ENCODE data around the gene ANKRD55.
"Not testable (repeated sequence)": the region's sequence is repeated elsewhere in the genome, so short reads cannot be mapped to it uniquely, and the experiment has no call there.

Gene ANKRD55

DNA sequence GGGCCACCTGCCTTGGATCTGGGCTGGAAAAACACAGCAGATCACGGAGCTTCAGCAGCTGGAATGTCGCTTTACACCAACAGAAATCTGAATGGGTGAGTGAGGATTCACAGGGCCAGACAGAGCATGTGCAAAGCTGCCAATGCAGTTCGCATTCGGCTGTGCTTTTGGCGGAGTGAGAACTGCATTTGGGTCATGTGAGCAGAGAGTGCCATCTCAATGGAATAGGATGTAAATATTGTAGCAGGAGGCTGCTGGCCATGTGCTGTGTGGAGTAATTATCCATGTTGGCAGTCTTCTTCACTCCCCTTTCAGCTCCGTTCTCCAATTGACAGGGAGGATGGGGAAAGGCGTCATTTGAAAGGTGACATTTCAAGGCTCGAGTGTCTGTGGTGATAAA lies at the start of gene ANKRD55:
TSS of gene ANKRD55 (minus strand) at position 101 of the 400 bp plus-strand sequence. CDS start 417 bp downstream, outside the sequence.
- DNase-seq (ENCODE audit: low spot score) = no peak

DNA sequence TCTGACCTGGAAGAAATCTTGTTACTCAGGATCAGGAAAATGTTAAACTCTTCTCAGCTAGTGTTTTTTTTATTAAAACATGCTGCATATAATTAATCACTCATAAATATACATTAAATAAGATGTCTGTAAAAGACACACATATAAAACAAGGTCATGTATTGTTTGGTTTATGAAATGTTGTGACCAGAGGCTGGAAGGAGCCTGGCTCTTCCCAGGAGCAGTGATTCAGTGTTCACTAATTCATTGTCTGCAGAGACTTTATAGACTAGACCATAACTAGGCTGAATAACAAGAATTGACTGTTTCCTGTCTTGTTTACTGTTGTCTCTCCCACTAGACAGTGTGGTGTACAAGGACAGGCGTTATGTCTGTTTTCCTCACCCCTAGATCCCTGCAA lies 49.1 kb upstream of the ANKRD55 start:
- DNase-seq (ENCODE audit: low spot score) = no peak

DNA sequence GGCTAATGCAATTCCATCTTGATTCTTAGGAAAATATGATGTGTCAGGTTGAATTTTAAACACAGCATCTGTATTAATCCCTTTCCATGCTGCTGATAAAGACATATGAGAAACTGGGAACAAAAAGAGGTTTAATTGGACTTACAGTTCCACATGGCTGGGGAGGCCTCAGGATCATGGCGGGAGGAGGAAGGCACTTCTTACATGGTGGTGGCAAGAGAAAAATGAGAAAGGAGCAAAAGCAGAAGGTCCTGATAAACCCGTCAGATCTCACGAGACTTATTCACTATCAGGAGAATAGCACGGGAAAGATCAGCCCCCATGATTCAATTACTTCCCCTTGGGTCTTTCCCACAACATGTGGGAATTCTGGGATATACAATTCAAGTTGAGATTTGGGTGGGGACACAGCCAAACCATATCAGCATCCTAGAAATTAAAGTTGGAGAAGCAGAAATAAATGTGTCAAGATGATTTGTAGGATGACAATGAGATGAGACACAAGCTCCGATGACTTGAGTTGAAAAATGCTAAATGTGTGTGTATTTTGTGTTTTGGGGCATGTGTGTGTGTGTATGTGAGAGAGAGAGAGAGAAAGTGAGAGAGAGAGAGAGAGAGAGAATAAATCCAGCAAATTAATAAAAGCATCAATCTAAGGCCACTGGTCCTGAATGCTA lies 48.5 kb upstream of the ANKRD55 start:
- no peak for DNase-seq (ENCODE audit: low spot score)

DNA sequence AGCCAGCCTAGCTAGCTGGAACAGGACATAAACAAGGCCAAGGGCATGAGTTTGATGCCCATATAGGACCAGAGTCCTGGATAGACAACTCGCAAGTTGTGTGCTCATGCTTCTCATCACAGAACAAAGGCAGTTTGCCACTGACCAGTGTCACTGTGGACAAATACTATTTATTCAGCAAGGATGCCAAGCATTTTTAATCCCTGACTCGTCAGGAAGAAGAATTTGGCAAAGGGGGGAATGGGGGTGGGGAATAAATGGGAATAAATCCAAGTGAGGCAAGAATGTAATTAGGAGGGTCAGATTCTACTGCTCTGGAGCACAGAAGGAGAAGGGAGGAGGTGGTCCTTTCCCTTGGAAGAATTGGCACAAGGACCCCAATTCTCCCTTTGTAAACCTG lies 46.8 kb upstream of the ANKRD55 start:
- no peak for DNase-seq (ENCODE audit: low spot score)

DNA sequence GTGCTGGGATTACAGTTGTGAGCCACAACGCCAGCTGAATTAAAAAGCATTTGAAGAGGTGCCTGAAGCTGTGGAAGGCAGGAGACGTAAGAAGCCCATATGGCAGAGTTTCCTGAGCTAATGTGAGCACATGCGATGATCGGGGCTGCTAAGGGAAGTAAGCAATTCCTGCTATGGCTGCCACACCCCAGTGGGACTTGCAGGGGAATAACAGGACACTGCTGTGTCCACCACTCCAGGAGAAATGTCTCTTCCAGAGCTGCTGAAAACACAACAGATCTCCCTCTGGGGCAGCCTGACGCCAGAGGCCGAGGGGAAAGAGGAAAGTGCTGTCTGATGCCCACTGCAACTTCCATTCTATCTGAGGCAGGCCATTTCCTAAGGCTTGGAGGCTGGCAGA lies 46.2 kb upstream of the ANKRD55 start:
- DNase-seq (ENCODE audit: low spot score) = no peak

DNA sequence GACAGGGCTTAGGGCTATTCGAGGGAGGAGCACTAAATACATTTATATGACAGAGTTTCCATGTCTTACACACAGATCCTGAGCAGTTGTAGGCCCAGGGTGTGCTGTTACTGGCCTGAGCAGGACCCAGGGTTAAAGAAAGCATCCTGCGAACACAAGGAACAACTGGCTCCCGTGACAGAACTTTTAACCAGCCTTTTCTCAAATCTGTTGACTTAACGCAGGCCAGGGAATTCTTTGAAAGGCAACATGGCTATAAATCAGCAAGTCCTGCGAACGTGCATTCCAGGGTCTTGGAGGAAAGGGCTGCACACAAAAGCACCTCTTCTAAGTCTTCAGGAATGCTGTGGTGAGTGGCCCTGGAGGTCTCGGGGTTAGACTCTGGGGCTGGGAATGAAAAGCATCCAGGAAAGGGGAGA lies 45.2 kb upstream of the ANKRD55 start:
- DNase-seq (ENCODE audit: low spot score) = no peak

DNA sequence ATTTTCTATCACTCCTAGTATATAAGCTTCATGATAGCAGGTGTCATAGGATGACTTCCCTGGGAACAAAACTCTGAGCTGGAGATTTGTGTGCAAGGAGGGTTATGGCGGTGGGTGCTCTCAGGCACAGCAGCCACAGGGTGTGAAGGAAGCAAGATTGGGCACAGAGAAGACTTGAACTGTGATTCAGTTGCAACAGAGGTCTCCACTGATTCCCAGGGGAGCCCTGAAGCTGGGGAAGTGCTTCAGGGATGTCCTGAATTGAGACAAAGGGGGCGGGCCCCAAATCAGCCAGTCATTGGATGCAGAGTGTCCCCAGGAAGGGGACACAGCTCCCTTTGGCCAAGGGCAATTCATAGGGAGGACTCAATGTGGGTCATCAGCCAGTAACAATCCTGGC lies 44.4 kb upstream of the ANKRD55 start:
- DNase-seq (ENCODE audit: low spot score) = no peak

DNA sequence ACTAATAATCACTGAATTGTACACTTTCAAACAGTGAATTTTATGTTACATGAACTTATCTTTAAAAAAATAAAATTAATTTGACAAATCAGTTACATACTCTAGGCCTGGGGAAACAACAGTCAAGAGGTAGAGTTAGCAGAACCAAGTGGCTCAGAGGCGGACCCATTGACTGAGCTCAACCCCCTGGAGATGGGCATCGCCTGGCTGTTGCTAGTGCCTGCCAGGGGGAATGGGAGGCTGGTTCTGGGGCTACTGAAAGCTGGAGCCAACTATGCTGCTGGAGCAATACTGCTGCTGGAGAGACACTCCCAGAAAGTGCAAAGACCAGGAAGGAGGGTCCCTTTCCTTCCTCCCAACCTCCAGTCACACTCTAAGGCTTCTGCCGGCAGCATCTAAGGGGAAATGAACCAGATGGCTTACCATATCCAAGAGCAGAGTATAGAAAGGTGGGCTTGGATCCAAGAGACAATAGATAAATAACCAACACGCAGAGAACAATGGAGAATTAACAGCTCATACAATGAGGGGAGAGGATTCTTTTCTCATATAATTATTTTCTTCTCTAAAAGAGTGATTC lies 40.3 kb upstream of the ANKRD55 start:
- DNase-seq (ENCODE audit: low spot score) = no peak

DNA sequence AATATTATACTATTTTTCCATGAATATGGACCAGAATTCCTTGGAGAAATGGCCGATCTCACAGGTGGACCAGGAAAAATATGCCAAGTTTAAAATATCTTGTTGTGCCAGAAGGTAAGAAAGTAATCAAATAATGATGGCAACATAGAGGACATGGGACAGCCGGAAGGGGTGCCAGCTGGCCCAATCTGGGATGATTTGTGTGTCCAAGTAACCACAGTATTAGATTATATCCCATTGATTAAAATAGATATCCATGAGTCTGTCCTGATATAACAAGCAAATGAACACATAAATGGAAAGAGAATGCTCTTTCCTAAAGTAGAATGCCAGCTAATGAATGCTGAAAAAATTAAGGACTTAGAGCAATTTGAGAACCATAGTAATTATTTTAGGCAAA lies 39.6 kb upstream of the ANKRD55 start:
- no peak for DNase-seq (ENCODE audit: low spot score)

DNA sequence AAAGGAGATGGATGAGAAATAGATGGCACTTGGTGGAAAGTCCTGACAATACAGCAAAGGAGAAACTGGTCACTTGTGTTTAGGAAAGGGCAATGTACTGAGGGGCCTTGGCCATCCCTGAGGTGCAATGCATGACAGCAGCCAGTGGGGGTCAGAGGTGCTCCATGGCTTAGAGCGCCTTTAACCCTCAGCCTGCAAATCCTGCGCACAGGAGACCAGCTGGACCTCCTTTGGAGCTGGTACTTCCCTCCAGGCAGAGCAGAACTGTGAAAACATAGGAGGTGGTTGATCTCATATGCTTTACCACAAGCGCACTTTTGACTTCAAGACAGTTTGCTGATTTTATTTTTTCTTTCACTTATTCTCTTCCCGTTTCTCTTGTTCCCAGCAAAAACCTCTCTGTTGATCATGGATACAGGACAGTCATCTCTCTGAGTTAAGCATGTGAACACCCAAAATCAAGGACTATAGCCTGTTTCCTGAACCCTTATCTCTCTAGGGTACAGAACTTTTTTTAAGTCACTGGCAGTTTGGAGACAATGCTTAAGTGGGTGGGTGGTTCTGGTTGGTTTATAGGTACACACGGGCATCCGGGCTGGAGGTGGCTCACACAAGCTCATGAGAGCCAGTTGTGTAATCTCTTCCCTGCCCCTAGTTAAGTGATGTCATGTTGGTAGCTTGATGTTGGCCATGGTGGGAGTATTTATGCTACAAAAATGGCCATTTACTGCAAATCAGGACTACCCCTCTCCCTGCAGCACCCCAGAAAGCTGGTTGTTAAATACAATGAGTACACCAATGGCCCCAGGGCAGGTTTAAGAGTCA lies 37.6 kb upstream of the ANKRD55 start:
- DNase-seq (ENCODE audit: low spot score) = peak; percentile 88

DNA sequence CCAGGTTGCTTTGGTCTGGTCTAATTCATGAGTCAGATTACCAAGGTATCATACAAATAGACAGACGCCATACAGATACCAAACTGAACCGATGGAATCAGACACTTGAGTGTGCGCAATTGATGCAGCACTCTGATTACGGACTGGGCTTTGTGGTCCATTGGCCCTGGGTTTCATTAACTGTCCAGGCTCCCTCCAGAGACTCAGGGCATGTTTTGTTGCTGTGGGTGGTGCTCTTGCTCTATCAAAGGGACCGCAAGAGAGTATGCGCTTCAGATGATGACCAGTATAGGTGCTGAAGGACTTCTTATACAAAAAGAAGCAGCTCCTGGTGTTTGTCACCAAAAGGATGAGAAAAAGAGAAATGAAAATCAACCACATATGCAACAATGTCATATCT lies 36.9 kb upstream of the ANKRD55 start:
- DNase-seq (ENCODE audit: low spot score) = peak; percentile 14

DNA sequence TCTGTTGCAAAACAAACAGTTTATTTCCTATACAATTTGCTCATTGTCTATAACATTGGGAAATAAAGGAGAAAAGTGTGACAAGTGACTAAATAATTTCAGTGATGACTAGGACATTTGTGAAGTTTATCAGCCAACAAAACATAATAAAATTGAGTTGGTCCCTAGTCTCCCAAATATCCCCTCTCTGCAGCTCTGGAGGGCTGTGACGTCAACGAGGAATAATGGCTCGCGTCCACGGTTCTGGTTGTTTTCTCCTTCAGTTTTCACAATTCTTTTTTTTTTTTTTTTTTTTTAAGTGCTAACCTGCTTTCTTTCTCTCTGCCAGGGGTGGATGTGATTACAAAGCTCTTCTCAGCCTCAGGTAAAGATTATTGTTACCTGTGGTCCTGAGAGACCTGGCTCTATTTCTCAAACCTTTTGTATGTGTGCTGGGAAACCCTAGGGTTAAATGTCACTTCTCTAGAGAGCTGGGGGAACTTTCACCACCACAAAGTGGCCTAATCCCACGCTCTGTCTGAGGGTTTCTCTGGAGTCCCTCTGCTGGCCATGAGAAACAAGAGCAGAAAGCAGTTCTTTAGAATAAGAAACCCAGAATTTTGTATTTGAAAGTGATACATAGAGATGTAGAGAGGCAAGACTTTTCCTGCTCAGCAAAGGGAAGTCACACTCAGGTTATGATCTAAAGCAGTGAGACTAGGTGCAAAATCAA lies 36.2 kb upstream of the ANKRD55 start:
- DNase-seq (ENCODE audit: low spot score) = peak; percentile 9

DNA sequence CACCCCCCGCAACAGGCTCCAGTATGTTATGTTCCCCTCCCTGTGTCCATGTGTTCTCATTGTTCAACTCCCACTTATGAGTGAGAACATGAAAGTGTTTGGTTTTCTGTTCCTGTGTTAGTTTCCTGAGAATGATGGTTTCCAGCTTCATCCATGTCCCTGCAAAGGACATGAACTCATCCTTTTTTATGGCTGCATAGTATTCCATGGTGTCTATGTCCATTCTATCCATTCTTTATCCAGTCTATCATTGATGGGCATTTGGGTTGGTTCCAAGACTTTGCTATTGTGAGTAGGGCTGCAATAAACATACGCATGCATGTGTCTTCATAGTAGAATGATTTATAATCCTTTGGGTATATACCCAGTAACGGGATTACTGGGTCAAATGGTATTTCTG lies 35.6 kb upstream of the ANKRD55 start:
- DNase-seq (ENCODE audit: low spot score) = not testable (repeated sequence)

DNA sequence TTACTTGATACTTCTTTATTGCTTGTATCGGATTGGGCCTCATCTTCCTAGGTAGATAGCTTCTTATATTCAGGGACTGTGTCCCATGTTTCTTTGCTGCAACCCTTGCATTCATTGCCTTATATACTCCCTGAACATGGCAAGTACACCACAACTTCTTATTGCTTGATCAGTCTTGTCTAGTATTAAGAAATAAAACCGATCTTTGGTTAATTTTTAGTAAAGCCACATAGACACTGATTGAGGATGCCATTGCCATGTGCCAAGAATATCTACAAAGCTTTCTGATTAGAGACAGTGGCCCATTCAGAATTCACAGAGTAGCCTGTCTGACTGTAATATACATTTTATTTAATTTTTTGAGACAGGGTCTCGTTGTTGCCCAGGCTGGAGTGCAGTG lies 34.7 kb upstream of the ANKRD55 start:
- DNase-seq (ENCODE audit: low spot score) = no peak

DNA sequence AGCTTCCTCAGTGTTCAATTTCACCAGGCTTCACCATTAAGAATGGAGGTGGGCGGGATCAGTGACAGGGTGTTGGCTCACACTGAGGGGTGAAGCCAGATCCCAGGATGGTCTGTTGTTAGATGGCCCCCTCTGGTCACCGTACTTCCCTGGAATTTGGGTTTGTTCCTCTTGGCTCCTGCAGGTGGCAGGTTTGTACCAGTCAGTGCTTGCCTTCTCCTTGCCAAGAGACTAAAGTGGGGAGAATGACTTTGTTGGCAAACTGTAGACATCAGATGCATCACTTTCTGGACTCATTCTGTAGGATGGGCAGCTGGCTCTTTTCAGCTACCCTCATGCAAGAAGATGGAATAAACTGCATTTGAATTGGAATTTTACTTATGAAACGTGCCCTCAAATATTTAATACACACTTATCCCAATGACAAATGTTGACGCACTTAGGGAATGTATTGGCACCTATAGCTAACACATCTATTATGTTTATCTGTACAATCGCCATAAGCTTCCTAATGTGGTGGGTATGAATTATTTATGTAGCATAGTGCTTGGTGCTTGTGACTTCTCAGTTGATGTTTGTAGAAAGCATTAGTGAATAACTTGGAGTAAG lies 31.4 kb upstream of the ANKRD55 start:
- DNase-seq (ENCODE audit: low spot score) = peak; percentile 41

DNA sequence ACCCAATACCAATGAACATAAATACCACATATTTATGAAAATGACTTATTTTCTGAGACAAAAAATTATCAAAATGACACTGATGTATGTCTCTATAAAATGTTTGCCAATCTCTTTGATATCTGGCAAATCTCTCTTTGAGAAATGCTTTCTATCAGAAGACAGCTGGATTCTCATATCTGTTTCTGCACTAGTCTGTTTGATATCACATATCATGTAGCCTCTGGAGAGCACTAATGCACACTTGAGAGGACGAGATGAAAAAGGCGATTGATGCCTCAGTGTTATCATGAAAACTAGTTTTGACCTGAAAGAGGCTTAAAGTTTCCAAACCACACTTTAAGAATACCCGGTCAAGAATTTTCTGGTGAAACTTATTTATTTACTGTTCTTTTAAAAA lies 29.1 kb upstream of the ANKRD55 start:
- DNase-seq (ENCODE audit: low spot score) = no peak

DNA sequence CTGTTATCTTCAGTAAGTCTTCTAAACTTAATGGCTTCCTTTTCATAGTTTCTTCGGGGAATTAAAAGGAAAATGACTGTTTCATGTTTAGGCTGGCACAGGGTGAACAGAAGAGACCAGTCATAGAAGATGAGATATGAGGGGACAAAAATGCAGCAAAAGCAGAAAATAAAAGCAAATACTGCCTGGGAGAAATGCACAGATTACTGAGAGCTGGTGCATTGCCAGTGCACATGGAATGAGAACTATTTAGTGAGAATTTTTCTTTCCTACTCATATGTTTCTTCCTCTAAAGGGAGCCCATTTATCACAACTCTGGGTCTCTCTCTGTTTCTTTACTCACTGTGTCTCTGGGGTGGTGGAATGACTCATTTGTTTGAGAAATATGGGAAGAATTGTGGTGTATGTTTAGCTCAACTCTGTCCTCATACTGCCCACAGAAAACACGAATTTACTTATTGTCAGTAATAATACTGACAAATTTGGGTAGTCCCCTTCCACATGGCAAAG lies 25.9 kb upstream of the ANKRD55 start:
- no peak for DNase-seq (ENCODE audit: low spot score)

DNA sequence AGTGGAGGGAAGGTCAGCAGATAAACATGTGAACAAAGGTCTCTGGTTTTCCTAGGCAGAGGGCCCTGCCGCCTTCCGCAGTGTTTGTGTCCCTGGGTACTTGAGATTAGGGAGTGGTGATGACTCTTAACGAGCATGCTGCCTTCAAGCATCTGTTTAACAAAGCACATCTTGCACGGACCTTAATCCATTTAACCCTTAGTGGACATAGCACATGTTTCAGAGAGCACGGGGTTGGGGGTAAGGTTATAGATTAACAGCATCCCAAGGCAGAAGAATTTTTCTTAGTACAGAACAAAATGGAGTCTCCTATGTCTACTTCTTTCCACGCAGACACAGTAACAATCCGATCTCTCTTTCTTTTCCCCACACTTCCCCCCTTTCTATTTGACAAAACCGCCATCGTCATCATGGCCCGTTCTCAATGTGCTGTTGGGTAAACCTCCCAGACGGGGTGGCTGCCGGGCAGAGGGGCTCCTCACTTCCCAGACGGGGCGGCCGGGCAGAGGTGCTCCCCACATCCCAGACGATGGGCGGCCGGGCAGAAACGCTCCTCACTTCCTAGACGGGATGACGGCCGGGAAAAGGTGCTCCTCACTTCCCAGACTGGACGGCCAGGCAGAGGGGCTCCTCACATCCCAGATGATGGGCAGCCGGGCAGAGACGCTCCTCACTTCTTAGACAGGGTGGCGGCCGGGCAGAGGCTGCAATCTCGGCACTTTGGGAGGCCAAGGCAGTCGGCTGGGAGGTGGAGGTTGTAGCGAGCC lies 24.8 kb upstream of the ANKRD55 start:
- not testable (repeated sequence) for DNase-seq (ENCODE audit: low spot score)

DNA sequence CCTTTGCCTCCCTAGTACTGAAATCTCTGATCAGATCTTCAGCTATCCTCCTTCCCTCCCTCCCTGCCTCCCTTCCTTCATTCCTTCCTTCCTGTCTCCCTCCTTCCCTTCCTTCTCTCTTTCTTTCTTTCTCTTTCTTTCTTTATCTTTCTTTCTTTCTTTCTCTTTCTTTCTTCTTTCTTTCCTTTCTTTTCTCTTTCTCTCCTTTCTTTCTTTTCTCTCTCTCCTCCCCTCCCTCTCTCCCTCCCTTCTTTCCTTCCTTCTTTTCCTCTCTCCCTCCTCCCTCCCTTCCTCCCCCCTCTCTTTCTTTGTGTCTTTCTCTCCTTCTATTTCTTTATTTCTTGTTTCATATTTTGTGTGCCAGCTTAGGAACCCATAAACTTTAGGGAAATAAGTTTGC lies 23.9 kb upstream of the ANKRD55 start:
- DNase-seq (ENCODE audit: low spot score) = no peak

DNA sequence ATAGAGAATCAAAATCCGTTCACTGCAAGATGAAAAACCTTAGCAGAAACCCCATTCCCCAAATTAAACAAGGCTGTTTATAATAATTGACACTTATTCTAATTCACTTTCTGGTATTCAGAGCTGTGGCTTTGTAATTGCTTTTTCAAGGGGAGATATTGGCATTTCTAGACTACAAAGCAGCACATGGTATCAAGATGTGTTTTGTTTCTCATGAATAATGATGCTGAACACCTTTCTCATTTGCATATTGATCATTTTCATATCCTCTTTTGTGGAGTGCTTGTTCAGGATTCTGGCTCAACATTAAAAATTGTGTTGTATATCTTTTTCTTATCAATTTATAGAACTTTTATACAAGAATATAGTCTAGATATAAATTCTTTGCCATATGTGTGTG lies 22.4 kb upstream of the ANKRD55 start:
- DNase-seq (ENCODE audit: low spot score) = no peak

DNA sequence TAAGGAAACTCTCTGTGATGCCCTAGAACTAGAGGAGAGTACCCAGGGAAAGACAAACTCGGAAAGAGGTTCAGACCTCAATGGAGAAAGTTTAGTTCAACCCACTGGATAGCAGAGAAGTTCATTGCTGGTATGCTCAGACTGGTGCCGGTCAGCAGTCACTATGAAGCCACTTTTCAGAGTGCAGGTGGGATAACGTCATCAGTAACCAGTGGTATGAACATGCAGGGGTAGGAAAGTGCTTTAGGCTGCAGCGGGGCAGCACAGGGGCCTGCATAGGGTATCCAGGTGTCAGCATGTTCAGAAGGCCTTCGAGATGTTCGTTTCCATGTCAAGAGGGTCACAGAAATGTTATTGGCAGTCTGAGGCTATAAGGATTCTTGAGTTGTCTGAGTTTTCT lies 20.8 kb upstream of the ANKRD55 start:
- no peak for DNase-seq (ENCODE audit: low spot score)
